HG03108 (cell line): ENCODE results near the gene RAP1GAP2.
"Not testable (repeated sequence)": the region's sequence is repeated elsewhere in the genome, so short reads cannot be mapped to it uniquely, and the experiment has no call there.

Experiments used
- ATAC-seq: cut with Tn5 transposase; IDR thresholded peaks from one replicate; pipeline ENCODE4 v1.9.1; 2021; ENCODE audit warnings: moderate library complexity; ENCODE audit not compliant: unreplicated experiment

RAP1GAP2 gene

DNA sequence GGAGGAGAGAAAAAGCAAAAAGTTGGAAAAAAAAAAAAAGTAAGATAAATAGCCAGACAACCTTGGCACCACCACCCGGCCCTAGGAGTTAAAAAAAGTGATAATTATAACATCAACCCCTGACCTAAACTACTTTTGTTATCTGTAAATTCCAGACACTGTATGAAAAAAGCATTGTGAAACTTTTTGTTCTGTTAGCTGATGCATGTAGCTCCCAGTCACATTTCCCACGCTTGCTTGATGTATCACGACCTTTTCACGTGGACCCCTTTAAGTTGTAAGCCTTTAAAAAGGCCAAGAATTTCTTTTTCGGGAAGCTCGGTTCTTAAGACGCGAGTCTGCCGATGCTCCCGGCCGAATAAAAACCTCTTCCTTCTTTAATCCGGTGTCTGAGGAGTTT lies 10.9 kb upstream of the RAP1GAP2 start:
- not testable (repeated sequence) for ATAC-seq

DNA sequence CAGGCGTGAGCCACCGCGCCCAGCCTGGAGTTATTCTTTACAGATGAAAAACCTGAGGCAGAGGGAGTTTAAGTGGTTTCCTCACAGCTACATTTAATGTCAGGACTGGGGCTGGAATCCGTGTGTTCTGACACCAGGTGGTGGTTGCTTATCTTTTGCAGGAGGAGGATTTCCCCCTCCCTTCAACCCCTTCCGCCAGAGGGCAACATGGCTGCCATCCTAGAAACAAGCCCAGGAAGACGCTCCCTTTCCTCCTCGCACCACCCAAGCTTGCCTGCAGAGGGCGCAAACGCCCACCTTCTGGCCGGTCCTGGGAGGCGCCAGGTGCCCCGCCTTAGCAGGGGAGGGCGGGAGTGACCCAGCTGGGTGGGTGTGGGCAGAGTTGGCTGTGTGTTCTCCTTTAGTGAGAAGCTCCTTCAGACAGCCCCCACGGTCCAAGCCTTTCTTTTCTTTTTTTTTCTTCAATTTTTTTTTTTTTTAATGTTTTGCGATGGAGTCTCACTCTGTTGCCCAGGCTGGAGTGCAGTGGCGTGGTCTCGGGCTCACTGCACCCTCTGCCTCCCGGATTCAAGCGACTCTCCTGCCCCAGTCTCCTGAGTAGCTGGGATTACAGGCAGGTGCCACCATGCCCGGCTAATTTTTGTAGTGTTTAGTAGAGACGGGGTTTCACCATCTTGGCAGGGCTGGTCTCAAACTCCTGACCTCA lies 9.9 kb upstream of the RAP1GAP2 start:
- no peak for ATAC-seq

DNA sequence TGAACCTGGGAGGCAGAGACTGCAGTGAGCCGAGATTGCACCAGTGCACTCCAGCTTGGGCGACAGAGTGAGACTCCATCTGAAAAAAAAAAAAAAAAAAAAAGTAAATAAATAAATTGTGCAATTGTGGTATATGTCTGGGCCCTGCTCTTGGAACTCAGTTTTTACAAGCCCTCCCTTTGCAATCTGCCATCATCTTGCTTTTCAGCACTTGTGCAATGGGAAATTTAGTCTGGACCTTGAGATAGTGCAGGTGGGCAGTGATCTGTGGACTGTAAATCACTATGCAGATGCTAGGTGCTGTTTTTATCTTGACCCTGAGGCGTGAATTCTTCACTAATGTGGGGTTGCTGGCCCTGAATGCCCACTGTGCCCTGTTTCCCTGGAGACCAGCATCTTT lies 6.5 kb upstream of the RAP1GAP2 start:
- no peak for ATAC-seq

DNA sequence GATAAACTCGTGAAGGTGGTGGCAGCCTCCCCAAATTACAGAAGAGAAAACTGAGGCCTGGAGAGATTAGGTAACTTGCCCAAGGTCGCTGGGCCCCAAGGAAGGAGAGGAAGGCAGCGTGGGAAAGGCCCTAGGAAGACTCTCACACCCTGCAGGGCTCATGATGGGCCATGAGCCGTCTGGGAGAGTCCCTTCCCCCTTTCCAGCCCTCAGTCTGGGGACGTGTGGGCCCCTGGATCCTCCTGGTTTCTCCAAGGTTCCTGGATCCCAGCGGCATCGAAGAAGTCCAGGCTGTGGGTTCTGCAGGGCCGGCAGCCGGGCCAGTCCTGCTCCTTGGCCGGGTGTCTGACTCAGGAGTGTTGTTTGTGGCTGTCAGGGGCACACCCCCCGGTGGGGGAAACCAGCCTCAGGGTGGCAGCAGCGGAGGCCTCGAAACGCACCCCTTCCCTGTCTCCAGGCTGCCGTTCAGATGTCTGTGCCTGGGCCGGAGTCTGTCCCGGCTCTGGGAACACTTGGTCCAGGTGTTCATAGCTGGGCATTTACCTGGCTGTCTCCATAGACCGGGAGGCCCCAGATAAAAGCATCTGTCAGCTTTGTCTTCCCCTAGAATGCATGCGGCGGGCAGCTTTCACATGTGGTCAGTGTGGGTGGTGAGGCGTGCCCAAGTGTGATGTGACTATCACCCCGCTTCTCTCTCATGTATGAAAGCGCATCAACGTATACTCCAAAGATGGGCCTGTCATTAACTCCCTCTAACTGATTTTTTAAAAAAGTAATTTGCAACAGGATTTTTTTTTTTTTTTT lies 3.7 kb upstream of the RAP1GAP2 start:
- no peak for ATAC-seq

DNA sequence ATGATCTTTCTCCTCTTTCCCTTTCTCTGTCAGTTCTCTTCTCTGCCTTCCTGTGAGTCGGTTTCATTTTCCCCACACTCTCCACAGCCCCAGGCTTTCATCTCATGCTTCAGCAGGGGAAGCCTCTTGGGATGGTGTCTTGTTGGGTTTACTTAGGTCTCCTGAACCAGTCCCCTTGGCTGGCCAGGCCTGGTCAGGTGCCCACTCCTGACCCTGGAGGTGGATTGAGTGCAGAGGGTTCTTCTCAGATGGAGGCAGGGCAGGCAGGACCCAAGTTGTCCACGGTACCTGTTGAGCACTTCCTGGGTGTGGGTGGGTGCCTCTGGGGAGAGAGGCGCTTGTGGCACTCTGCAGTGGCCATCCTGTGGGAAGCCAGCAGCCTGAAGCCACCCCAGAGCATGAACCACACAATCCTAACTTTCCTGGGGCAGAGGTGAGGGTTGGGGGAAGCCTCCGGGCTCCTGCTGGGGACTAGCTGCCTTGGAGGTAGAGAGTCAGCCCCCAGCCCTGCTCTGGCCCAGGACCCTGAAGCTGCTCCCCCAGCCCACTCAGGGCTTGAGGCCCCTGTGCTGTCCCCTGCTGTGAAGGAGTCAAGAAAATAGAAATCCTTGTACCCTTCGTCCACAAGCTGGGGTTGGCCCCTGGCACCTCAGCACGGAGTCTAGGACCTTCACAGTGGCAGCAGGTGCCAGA lies 2.0 kb upstream of the RAP1GAP2 start:
- ATAC-seq = no peak

DNA sequence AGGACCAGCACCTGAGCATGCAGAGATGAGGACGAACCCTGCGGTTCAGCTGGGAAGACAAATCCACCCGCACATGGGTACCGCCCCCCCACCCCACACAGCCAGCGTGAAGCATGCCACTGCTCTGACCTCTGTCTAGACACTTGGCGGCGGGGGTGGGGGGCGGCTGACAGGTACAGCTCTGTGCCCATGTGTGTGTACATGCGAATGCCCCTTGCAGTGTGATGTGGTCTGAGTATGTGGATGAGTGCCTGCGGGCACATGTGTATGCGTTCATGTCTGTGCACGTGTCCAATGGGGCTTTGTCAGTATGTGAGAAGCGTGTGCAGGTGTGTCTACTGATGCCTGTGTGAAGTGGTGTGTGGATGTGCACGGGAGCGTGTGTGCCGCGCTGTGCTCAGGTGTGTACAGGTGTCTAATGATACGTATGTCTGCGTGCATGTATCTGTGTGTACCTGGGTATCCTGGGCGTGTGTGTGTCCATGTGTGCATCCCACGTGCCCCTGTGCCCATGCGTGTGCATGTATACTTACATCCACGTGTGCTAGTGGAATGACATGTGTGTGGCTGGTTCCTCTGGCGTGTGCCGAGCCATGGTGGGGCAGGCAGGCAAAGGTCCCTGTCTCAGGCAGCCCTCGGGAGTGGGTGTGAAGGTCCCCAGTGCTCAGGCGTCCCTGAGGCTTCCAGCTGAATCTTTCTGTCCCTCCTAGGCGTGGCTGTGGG lies 636 bp upstream of the RAP1GAP2 start:
- no peak for ATAC-seq

DNA sequence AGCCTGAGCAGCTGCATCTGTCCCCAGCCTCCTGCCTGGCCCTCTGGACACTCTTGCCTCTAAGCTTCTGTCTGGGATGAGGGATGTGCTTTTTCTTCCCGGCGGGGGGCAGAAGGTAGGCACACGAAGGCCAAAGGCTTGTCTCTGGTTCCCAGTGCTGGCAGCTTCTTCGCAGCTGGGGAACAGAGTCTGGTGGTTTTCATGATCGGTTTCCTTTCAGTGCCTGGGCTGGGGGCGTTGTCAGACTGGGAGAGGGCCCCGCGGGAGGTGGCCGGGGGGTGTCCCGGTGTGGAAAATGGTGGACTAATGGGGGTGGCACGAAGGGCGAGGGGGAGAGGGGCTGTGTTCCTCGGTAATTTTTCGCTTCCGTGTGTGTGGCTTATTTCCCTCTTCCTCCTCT lies 988 bp downstream of the RAP1GAP2 start:
- no peak for ATAC-seq

DNA sequence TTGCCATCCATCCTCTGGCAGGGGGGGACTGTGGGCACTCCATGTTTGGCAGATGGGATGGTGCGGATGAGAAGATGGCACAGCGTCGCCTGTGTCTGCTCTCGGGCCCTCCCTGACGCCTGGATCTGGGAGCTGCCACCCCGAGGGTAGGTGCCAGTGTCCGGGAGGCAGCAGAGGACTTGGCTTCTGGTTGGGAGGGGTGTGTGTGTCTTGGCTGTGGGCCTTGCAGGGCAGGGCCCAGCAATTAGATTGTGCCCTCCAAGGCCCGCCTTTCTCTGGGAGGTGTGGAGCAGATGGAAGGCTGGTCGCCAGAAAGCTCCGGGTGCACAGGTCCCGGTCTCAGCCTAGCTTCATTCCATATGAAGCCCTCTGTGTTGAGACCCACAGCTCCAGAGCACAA lies 1.4 kb downstream of the RAP1GAP2 start:
- ATAC-seq = no peak

DNA sequence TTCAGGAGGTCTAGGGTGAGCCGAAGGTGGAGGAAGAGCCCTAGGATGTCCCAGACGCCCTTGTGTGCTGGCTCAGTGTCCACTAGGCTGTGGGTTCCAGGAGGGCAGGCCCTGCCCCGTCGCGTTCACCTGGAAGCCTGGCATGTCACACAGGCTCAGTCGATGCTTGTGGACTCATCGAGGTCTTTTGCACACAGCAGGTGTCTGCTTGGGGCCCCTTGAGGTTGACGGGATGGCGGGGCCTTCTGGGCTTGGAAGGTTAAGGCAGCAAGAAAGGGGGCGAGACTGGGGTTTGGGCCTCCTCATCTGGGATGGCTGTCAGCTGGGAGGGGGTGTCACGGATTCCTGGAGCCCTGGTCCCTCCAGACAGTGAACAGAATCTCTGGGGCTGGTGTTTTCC lies 1.9 kb downstream of the RAP1GAP2 start:
- ATAC-seq = no peak

GRCh38 chr17:2798678-2799077 lies 2.4 kb downstream of the RAP1GAP2 start:
- no peak for ATAC-seq

GRCh38 chr17:2799653-2800052 lies 3.4 kb downstream of the RAP1GAP2 start:
- no peak for ATAC-seq

- no peak for ATAC-seq
These were observed 4.1 kb downstream of the RAP1GAP2 start for GRCh38 chr17:2800367-2800766.

GRCh38 chr17:2801841-2802240 lies 5.6 kb downstream of the RAP1GAP2 start:
- no peak for ATAC-seq

DNA sequence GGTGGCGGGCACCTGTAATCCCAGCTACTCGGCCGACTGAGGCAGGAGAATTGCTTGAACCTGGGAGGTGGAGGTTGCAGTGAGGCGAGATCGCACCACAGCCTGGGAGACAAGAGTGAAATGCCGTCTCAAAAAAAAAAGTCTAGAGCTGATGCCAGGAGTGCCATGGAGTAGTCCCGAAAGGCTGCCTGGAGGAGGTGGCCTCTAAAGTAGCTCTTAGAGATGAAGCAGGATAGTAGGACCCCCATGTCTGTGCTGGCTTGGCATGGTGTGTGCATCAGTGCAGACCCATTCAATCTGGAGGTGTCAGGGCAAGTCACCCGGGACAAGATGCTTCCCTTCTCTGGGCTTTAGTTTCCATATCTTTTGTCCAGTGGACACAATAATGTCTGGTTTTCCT lies 6.3 kb downstream of the RAP1GAP2 start:
- ATAC-seq = no peak

DNA sequence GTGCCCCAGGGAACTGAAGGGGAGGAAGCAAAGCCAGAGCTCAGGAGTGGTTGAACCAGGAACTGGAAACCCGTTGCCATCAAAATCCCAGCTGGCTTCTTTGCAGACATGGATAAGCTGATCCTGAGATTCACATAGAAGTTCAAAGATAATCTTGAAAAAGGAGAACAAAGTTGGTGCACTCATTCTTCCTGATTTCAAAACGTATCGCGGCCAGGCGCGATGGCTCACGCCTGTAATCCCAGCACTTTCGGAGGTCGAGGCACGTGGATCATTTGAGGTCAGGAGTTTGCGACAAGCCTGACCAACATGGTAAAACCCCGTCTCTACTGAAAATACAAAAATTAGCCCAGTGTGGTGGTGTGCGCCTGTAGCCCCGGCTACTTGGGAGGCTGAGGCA lies 7.1 kb downstream of the RAP1GAP2 start:
- no peak for ATAC-seq

DNA sequence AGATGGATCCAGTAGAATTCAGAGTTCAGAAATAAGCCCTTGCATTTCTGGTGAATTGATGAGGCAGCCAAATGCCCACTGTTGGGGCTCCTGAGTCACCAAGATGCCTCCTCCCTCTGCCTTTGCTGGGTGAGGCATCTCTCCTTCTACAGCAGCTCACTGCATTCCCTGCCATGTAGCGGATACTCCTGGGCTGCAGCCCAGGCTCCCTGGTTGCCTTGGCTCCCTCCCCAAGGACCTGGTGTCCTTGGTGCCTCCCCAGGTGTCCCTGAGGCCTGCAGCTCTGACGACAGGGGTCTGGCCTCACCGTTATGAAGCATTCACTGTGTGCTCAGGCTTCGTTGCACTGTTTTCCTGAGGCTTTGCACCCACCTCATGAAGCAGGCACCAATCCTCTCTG lies 7.7 kb downstream of the RAP1GAP2 start:
- no peak for ATAC-seq

DNA sequence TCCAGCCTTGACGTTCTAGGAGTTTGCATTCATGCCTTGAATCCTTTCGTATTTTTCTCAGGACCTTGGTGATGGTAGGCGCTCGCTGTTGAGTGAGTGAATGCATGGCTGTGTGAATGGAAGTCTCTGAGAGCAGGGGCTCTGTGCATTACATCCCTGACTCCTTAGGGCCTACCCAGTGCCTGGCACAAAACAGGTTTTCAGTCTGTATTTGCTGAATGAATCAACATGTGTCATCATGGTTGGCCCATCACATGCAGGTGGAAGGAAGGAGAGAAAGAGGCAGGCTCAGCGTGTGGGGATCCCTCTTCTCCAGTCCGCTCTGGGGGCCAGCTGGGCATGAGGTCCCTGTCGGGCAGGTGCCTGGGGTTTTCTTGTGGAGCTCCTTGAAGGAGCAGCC lies 8.7 kb downstream of the RAP1GAP2 start:
- no peak for ATAC-seq

DNA sequence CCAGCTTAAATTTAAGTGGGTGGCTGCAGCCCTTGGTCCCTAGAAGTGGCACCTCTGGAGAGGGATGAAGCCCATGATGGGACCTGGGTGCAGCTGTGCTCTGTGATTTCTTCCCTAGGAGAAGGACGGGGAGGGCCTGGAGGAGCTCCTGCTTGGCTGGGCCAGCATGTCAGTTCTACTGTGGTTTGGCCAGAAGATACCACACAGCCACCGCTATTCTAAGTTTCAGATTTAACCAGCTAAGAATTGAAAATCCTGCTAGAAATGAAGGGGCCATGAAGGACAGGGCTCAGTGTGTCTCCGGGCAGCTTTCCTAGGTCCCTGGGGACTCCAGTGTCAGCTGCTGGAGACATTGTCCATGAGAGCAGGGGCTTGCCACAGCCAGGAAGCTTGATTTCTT lies 9.7 kb downstream of the RAP1GAP2 start:
- no peak for ATAC-seq

GRCh38 chr17:2808367-2809335 lies 12.4 kb downstream of the RAP1GAP2 start:
- no peak for ATAC-seq

GRCh38 chr17:2809337-2809736 lies 13.1 kb downstream of the RAP1GAP2 start:
- no peak for ATAC-seq
